Neuronal stem cell (in vitro differentiated cells): Measurements from ENCODE around the gene ZBTB7C.

Source experiments
- DNase-seq: peaks from one replicate; pipeline ENCODE4 v3.0.0-alpha.2; 2013; ENCODE audit warnings: low spot score
- H2AFZ ChIP-seq: one replicate; pipeline ENCODE4 v1.6.1; 2013; ENCODE audit warnings: mild to moderate bottlenecking, low read length, inconsistent platforms
- H2AK5ac ChIP-seq: 2 replicates; pipeline ENCODE4 v1.6.1; 2013; ENCODE audit warnings: low read depth, mild to moderate bottlenecking, inconsistent platforms, low read length, moderate library complexity, mixed read lengths
- H2BK120ac ChIP-seq: 2 replicates; pipeline ENCODE4 v1.6.1; 2013; ENCODE audit warnings: low read depth, mild to moderate bottlenecking, inconsistent platforms, low read length, moderate library complexity, mixed read lengths
- H2BK12ac ChIP-seq: one replicate; pipeline ENCODE4 v1.6.1; 2013; ENCODE audit warnings: low read length, inconsistent platforms
- H2BK15ac ChIP-seq: 2 replicates; pipeline ENCODE4 v1.6.1; 2013; ENCODE audit warnings: mild to moderate bottlenecking, low read length, inconsistent platforms, mixed read lengths
- H2BK5ac ChIP-seq: one replicate; pipeline ENCODE4 v1.6.1; 2013; ENCODE audit warnings: inconsistent platforms, mild to moderate bottlenecking, low read length, moderate library complexity
- H3K14ac ChIP-seq: one replicate; pipeline ENCODE4 v1.6.1; 2013; ENCODE audit warnings: low read length, inconsistent platforms
- H3K18ac ChIP-seq: 2 replicates; pipeline ENCODE4 v1.6.1; 2013; ENCODE audit warnings: low read length, inconsistent platforms
- H3K23ac ChIP-seq: 2 replicates; pipeline ENCODE4 v1.6.1; 2013; ENCODE audit warnings: low read depth, mild to moderate bottlenecking, mixed read lengths, low read length, inconsistent platforms; ENCODE audit not compliant: poor library complexity
- H3K27ac ChIP-seq: replicated peaks from 3 replicates; pipeline ENCODE4 v1.5.1; 2013; ENCODE audit warnings: low read length, inconsistent platforms
- H3K27me3 ChIP-seq, 3 experiments: 2 replicates each; pipeline ENCODE4 v1.6.1; 2013; ENCODE audit warnings: low read length in 3 of 3, mild to moderate bottlenecking in 2 of 3, inconsistent platforms in 1 of 3, low read depth in 1 of 3, mixed read lengths in 1 of 3, moderate library complexity in 1 of 3; ENCODE audit not compliant: control insufficient read depth in 3 of 3, insufficient read depth in 3 of 3
- H3K36me3 ChIP-seq, 2 donors: replicated peaks in 1 of 2; 2 replicates each; pipeline ENCODE4 v1.6.1; 2013; ENCODE audit warnings: low read length in 2 of 2; ENCODE audit not compliant: control insufficient read depth in 2 of 2, insufficient read depth in 2 of 2
- H3K4ac ChIP-seq: 2 replicates; pipeline ENCODE4 v1.6.1; 2013; ENCODE audit warnings: inconsistent platforms, mild to moderate bottlenecking, low read length, moderate library complexity
- H3K4me1 ChIP-seq, 2 donors: 1 replicate in 1 of 2; 2 replicates in 1 of 2; pipeline ENCODE4 v1.6.1; 2013; ENCODE audit warnings: low read length in 2 of 2, low read depth in 1 of 2; ENCODE audit not compliant: control insufficient read depth in 2 of 2, insufficient read depth in 1 of 2
- H3K4me2 ChIP-seq: one replicate; pipeline ENCODE4 v1.6.1; 2013; ENCODE audit warnings: mild to moderate bottlenecking, low read length, inconsistent platforms; ENCODE audit not compliant: insufficient read depth, poor library complexity, severe bottlenecking
- H3K4me3 ChIP-seq, 2 donors: 2 replicates each; pipeline ENCODE4 v1.5.1; 2013; ENCODE audit warnings: low read length in 2 of 2, mild to moderate bottlenecking in 2 of 2, inconsistent platforms in 1 of 2, moderate library complexity in 1 of 2
- H3K79me1 ChIP-seq: one replicate; pipeline ENCODE4 v1.6.1; 2013; ENCODE audit warnings: low read depth, mild to moderate bottlenecking, inconsistent platforms, low read length, moderate library complexity
- H3K9ac ChIP-seq: one replicate; pipeline ENCODE4 v1.6.1; 2013; ENCODE audit warnings: mild to moderate bottlenecking, low read depth, low read length, inconsistent platforms; ENCODE audit not compliant: poor library complexity
- H3K9me3 ChIP-seq, 2 donors: replicated peaks in 1 of 2; 2 replicates each; pipeline versions ENCODE3 to v1.6.1; 2013; ENCODE audit warnings: low read length in 2 of 2, mild to moderate bottlenecking in 2 of 2, inconsistent platforms in 1 of 2, low read depth in 1 of 2, mixed read lengths in 1 of 2, moderate library complexity in 1 of 2; ENCODE audit not compliant: control insufficient read depth in 2 of 2, insufficient read depth in 1 of 2
- H4K8ac ChIP-seq: one replicate; pipeline ENCODE4 v1.6.1; 2013; ENCODE audit warnings: low read depth, mild to moderate bottlenecking, inconsistent platforms, low read length, moderate library complexity
- H4K91ac ChIP-seq: one replicate; pipeline ENCODE4 v1.6.1; 2013; ENCODE audit warnings: low read length, low read depth, mild to moderate bottlenecking, inconsistent platforms; ENCODE audit not compliant: poor library complexity
- WGBS, 2 donors: extraction: QIAGEN DNeasy Blood & Tissue Kit; methylation state at CpG; one replicate each; pipeline ENCODE4 v1.1.7; 2013; ENCODE audit warnings: missing lambda C conversion rate in 2 of 2, mixed read lengths in 1 of 2; ENCODE audit not compliant: insufficient read length in 2 of 2, insufficient replicate concordance in 1 of 2; ENCODE audit errors: extremely low coverage in 2 of 2; 5-methylcytosine and 5-hydroxymethylcytosine counted together

ZBTB7C gene

DNA sequence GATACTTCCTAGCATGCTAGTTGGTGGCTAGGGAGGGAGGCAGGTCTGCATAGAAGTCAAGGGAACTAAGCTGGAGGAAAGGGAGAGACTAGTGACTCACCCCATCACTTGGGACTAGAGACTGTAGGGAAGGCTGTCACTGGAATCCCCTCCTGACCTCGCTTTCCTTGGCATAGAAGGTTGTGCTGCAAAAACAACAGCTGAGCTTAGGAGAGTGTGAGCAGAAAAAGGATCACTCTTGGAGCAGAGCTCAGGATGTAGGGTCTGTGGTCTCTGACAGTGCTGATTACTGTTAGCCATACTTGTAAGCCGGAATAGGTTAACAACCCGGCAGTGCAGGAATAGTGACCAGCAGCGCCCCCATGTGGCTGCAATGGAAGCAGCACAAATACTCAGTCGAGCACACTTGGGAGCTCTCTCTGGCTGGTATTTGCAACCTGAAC, 411.8 kb downstream of the ZBTB7C start:
- Histone ChIP-seq H4K8ac (no peak overlapping the region), H2AK5ac (peak overlapping the region; percentile 31), H3K18ac (peak overlapping the region; percentile 0), H3K27ac (peak overlapping the region; percentile 69), H3K4me1 (peaks cover 6 to 19% of the 10 kb centered on the region in 2 donors), H2BK5ac (no peak overlapping the region), H3K79me1 (no peaks in the 10 kb centered on the region), H3K4ac (no peak overlapping the region), H3K23ac (no peak overlapping the region), H2BK12ac (no peak overlapping the region), H3K14ac (no peak overlapping the region), H3K4me3 (no peak overlapping the region), H2AFZ (no peak overlapping the region), H3K4me2 (no peak overlapping the region), H2BK120ac (no peak overlapping the region), H2BK15ac (no peak overlapping the region), H4K91ac (no peak overlapping the region), H3K27me3 (peaks cover 0 to 14% (median 0%) of the 10 kb centered on the region in 3 experiments), H3K36me3 (no peaks in the 10 kb centered on the region), H3K9ac (no peak overlapping the region), H3K9me3 (peaks cover 5 to 10% of the 10 kb centered on the region in 2 donors)
- peak; percentile 62 for DNase-seq
- WGBS, 2 donors, result no CpG with 5 or more reads among the region's 5 CpGs

DNA sequence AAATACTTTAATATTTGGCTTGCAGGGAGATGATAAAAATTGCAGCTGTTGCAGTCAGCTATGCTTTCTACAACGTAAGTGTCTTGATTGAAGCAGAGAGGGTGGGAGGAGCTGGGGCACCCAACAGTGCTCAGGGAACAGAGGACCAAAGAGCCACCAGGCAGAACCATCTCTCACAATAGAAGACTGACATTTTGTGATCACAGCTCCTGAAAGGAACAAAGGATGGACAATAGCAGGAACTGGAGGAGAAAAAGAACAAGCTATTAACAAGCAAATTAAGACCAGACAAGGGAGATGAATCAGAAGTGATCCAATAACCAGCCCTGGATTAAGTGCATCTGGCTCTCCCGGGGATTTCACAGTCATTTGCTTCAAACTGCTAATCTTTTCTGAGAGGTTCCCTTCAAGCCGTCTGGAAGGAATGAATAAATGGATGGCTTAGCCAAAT, 413.1 kb downstream of the ZBTB7C start:
- Histone ChIP-seq H3K36me3 (no peaks in the 10 kb centered on the region), H2BK12ac (no peak overlapping the region), H3K4me2 (peak overlapping the region; percentile 32), H3K18ac (no peak overlapping the region), H4K8ac (no peak overlapping the region), H3K4me3 (no peak overlapping the region), H2BK120ac (no peak overlapping the region), H2AFZ (no peak overlapping the region), H3K23ac (no peak overlapping the region), H3K14ac (no peak overlapping the region), H2BK5ac (no peak overlapping the region), H3K4ac (no peak overlapping the region), H3K9me3 (peaks cover 5 to 10% of the 10 kb centered on the region in 2 donors), H3K27me3 (peaks cover 0 to 19% (median 0%) of the 10 kb centered on the region in 3 experiments), H3K79me1 (no peaks in the 10 kb centered on the region), H2BK15ac (no peak overlapping the region), H3K9ac (no peak overlapping the region), H2AK5ac (no peak overlapping the region), H4K91ac (no peak overlapping the region), H3K4me1 (peaks cover 6 to 20% of the 10 kb centered on the region in 2 donors), H3K27ac (peak overlapping the region; percentile 81)
- peak; percentile 76 for DNase-seq
- no CpG with 5 or more reads among the region's 3 CpGs for WGBS, 2 donors

DNA sequence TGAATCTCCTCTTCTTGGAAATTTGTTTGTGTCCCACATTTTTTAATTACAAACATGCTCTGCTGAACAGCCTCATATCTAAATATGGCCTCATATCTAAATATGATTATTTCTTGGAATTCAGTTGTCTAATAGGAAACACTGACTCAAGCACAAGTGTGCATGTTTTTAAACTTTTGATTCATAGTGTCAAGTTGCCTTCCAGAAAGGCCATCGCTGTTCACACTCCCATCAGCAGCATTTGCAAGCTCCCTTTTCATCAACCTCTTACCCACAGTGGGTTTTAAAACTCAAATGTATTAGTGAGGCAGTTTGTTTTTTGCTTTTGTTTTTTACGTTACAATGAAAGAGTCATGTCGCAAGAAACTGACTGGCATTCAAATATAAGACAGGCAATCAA, 413.5 kb downstream of the ZBTB7C start:
- Histone ChIP-seq H3K14ac (no peak overlapping the region), H2AFZ (no peak overlapping the region), H3K4me1 (peaks cover 6 to 20% of the 10 kb centered on the region in 2 donors), H3K79me1 (no peaks in the 10 kb centered on the region), H3K4me2 (peak overlapping the region; percentile 32), H2AK5ac (no peak overlapping the region), H2BK120ac (no peak overlapping the region), H3K4me3 (no peak overlapping the region), H4K8ac (no peak overlapping the region), H3K18ac (no peak overlapping the region), H2BK15ac (no peak overlapping the region), H3K9ac (no peak overlapping the region), H2BK12ac (no peak overlapping the region), H4K91ac (no peak overlapping the region), H3K9me3 (peaks cover 5 to 10% of the 10 kb centered on the region in 2 donors), H3K27me3 (peaks cover 0 to 19% (median 0%) of the 10 kb centered on the region in 3 experiments), H3K27ac (peak overlapping the region; percentile 81), H2BK5ac (no peak overlapping the region), H3K36me3 (no peaks in the 10 kb centered on the region), H3K23ac (no peak overlapping the region), H3K4ac (no peak overlapping the region)
- DNase-seq, result no peak
- no CpG with 5 or more reads among the region's 3 CpGs for WGBS, 2 donors

DNA sequence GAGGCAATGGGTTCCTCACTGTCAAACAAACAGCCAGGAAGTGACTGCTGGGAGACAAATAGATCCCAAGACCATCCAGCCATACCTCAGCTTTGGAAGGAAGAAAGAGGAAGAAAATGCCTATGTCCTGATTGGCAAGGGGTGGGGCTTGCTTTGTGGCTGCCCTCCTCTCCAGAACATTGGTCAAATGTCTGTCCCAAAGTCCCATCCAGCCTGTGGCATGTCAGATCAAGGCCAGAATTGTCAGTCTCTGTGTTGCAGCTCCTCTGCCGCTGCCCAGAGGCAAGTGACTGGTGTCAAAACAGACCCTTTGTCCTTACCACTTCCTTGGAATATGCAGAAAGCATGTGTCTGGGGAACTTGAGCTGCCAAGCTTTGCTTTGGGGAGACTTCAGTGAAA, 415.8 kb downstream of the ZBTB7C start:
- Histone ChIP-seq H3K79me1 (no peaks in the 10 kb centered on the region), H3K4me3 (no peak overlapping the region), H2BK120ac (no peak overlapping the region), H2AK5ac (no peak overlapping the region), H4K8ac (no peak overlapping the region), H3K27me3 (peaks cover 0 to 22% (median 0%) of the 10 kb centered on the region in 3 experiments), H2BK15ac (no peak overlapping the region), H3K9ac (no peak overlapping the region), H3K36me3 (no peaks in the 10 kb centered on the region), H3K4ac (no peak overlapping the region), H2BK5ac (no peak overlapping the region), H2AFZ (no peak overlapping the region), H3K4me1 (peaks cover 6 to 25% of the 10 kb centered on the region in 2 donors), H3K14ac (no peak overlapping the region), H2BK12ac (no peak overlapping the region), H3K9me3 (peaks cover 5 to 10% of the 10 kb centered on the region in 2 donors), H3K4me2 (no peak overlapping the region), H3K18ac (peak overlapping the region; percentile 6), H3K23ac (no peak overlapping the region), H3K27ac (peak overlapping the region; percentile 11), H4K91ac (no peak overlapping the region)
- DNase-seq, result no peak
- WGBS, 2 donors, result no CpG with 5 or more reads among the region's 1 CpG
